ENCODE results near the gene WDR87.

WDR87 gene

DNA sequence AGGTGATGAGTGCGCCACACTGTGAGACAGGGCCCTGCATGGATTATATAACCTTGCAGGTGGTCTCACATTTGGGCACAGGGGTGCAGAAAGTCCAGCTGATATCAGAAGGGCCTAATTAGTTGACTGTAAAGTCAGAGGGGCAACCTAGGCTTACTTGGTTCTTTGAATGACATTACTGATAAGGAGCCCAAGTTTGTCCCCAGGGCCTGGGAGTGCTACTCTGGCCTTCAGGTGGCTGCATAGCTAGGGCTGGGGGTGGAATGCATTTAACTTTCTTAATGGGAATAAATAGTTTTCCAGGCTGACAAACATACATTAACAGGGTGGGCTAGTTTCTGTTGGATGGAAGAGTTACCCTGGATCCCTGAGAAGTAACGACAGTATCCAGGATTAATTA lies 3.3 kb downstream of the WDR87 start:
- Histone ChIP-seq H3K9me3 (ENCODE audit: insufficient read depth, low read length, severe bottlenecking) (no peaks in the 10 kb centered on the region), H3K27me3 (ENCODE audit: insufficient read depth, low read length, poor library complexity) (no peaks in the 10 kb centered on the region), H3K4me3 (ENCODE audit: low read depth in 1 of 2, low read length in 2 of 2) (no peak overlapping the region), H3K4me2 (ENCODE audit: insufficient read depth, low read length) (no peak overlapping the region), H3K27ac (ENCODE audit: low read length) (no peak overlapping the region), H3K79me2 (ENCODE audit: insufficient read depth, low read length) (peaks cover 7% of the 10 kb centered on the region), H3K36me3 (ENCODE audit: insufficient read depth, low read length) (no peaks in the 10 kb centered on the region), H4K20me1 (ENCODE audit: insufficient read depth, low read length) (peaks cover 3% of the 10 kb centered on the region; the same call in 1 of the 2 replicates), H2AFZ (ENCODE audit: low read depth, low read length) (no peak overlapping the region), H3K9ac (ENCODE audit: low read depth, low read length) (no peak overlapping the region), H3K4me1 (ENCODE audit: insufficient read depth, low read length) (peaks cover 16% of the 10 kb centered on the region)
- no peak for ATAC-seq (ENCODE audit: insufficient read depth, low read depth)
- no peak for TF ChIP-seq EZH2 (IDR thresholded peaks at IDR 0.05; ENCODE audit: borderline replicate concordance, low read depth, low read length, severe bottlenecking)
- TF ChIP-seq, protein P1, sequence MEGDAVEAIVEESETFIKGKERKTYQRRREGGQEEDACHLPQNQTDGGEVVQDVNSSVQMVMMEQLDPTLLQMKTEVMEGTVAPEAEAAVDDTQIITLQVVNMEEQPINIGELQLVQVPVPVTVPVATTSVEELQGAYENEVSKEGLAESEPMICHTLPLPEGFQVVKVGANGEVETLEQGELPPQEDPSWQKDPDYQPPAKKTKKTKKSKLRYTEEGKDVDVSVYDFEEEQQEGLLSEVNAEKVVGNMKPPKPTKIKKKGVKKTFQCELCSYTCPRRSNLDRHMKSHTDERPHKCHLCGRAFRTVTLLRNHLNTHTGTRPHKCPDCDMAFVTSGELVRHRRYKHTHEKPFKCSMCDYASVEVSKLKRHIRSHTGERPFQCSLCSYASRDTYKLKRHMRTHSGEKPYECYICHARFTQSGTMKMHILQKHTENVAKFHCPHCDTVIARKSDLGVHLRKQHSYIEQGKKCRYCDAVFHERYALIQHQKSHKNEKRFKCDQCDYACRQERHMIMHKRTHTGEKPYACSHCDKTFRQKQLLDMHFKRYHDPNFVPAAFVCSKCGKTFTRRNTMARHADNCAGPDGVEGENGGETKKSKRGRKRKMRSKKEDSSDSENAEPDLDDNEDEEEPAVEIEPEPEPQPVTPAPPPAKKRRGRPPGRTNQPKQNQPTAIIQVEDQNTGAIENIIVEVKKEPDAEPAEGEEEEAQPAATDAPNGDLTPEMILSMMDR (IDR thresholded peaks at IDR 0.05; ENCODE audit: borderline replicate concordance, extremely low read depth, low read length, poor library complexity, severe bottlenecking) = no peak
- DNase-seq = no peak

- H3K27me3 ChIP-seq (ENCODE audit: insufficient read depth, low read length, poor library complexity) = no peaks in the 10 kb centered on the region
- no peak overlapping the region for H2AFZ ChIP-seq (ENCODE audit: low read depth, low read length)
- no peaks in the 10 kb centered on the region for H3K36me3 ChIP-seq (ENCODE audit: insufficient read depth, low read length)
- TF ChIP-seq, protein P1 (IDR thresholded peaks at IDR 0.05; ENCODE audit: borderline replicate concordance, extremely low read depth, low read length, poor library complexity, severe bottlenecking) = peak; percentile 88
- TF ChIP-seq EZH2 (IDR thresholded peaks at IDR 0.05; ENCODE audit: borderline replicate concordance, low read depth, low read length, severe bottlenecking) = no peak
- H3K4me1 ChIP-seq (ENCODE audit: insufficient read depth, low read length) = peaks cover 12% of the 10 kb centered on the region
- peak; percentile 20; the same call in 2 of the 3 replicates for ATAC-seq (ENCODE audit: insufficient read depth, low read depth)
- H3K4me3 ChIP-seq (ENCODE audit: low read depth in 1 of 2, low read length in 2 of 2) = no peak overlapping the region
- H3K9me3 ChIP-seq (ENCODE audit: insufficient read depth, low read length, severe bottlenecking) = no peaks in the 10 kb centered on the region
- no peak overlapping the region for H3K27ac ChIP-seq (ENCODE audit: low read length)
- no peaks in the 10 kb centered on the region for H4K20me1 ChIP-seq (ENCODE audit: insufficient read depth, low read length)
- DNase-seq = peak; percentile 78
- no peak overlapping the region for H3K4me2 ChIP-seq (ENCODE audit: insufficient read depth, low read length)
- peaks cover 3% of the 10 kb centered on the region for H3K79me2 ChIP-seq (ENCODE audit: insufficient read depth, low read length)
- H3K9ac ChIP-seq (ENCODE audit: low read depth, low read length) = no peak overlapping the region
Observed at GRCh38 chr19:37902668-37903067, 3.7 kb downstream of the WDR87 start.

- 0 out of 2 replicates have a peak, but pooled peaks cover 3% of the 10 kb centered on the region for H3K4me1 ChIP-seq (ENCODE audit: insufficient read depth, low read length)
- no peak overlapping the region for H3K4me3 ChIP-seq (ENCODE audit: low read depth in 1 of 2, low read length in 2 of 2)
- H2AFZ ChIP-seq (ENCODE audit: low read depth, low read length) = peak overlapping the region; percentile 17; the same call in 1 of the 2 replicates
- no peak overlapping the region for H3K4me2 ChIP-seq (ENCODE audit: insufficient read depth, low read length)
- no peak overlapping the region for H3K27ac ChIP-seq (ENCODE audit: low read length)
- H3K9ac ChIP-seq (ENCODE audit: low read depth, low read length) = no peak overlapping the region
- ATAC-seq (ENCODE audit: insufficient read depth, low read depth) (no peak), DNase-seq (no peak)
- H3K79me2 ChIP-seq (ENCODE audit: insufficient read depth, low read length) = no peaks in the 10 kb centered on the region
- TF ChIP-seq, protein P1 (IDR thresholded peaks at IDR 0.05; ENCODE audit: borderline replicate concordance, extremely low read depth, low read length, poor library complexity, severe bottlenecking) = no peak
- TF ChIP-seq EZH2 (IDR thresholded peaks at IDR 0.05; ENCODE audit: borderline replicate concordance, low read depth, low read length, severe bottlenecking) = no peak
- no peaks in the 10 kb centered on the region for H4K20me1 ChIP-seq (ENCODE audit: insufficient read depth, low read length)
- H3K27me3 ChIP-seq (ENCODE audit: insufficient read depth, low read length, poor library complexity) = no peaks in the 10 kb centered on the region
- H3K9me3 ChIP-seq (ENCODE audit: insufficient read depth, low read length, severe bottlenecking) = no peaks in the 10 kb centered on the region
- H3K36me3 ChIP-seq (ENCODE audit: insufficient read depth, low read length) = no peaks in the 10 kb centered on the region
Observed at GRCh38 chr19:37899966-37900365, 6.4 kb downstream of the WDR87 start.
